Measurements from ENCODE around the gene ETS1.

The ETS1 gene

DNA sequence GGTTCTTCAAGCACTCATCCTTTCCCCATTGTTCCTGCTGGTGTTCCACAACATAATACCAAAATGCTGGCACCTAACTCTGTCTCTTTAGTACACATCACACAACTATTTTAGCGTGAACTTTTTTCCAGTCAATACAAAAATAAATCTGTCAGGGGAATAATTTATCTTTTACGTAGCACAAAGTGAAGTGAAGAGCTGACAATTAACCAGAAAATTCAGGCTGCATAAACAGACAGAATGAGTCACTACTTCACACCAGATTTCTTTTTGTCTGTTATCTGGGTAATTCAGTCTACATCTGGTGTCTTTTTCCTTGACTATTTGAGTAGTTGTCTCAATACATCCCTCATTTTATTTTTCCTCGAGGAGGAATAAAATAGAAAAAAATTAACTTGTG is 7.9 kb upstream of the ETS1 start:
- TF ChIP-seq, protein P1, sequence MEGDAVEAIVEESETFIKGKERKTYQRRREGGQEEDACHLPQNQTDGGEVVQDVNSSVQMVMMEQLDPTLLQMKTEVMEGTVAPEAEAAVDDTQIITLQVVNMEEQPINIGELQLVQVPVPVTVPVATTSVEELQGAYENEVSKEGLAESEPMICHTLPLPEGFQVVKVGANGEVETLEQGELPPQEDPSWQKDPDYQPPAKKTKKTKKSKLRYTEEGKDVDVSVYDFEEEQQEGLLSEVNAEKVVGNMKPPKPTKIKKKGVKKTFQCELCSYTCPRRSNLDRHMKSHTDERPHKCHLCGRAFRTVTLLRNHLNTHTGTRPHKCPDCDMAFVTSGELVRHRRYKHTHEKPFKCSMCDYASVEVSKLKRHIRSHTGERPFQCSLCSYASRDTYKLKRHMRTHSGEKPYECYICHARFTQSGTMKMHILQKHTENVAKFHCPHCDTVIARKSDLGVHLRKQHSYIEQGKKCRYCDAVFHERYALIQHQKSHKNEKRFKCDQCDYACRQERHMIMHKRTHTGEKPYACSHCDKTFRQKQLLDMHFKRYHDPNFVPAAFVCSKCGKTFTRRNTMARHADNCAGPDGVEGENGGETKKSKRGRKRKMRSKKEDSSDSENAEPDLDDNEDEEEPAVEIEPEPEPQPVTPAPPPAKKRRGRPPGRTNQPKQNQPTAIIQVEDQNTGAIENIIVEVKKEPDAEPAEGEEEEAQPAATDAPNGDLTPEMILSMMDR (IDR thresholded peaks at IDR 0.05; ENCODE audit: low read length, missing control alignments): no peak
- DNase-seq (ENCODE audit: low read depth): peak; percentile 18

GRCh38 chr11:128594226-128594625 is 6.9 kb upstream of the ETS1 start:
- DNase-seq (ENCODE audit: low read depth): no peak
- H3K4me3 ChIP-seq (replicated peaks; ENCODE audit: low read depth, low read length): no peak overlapping the region
- TF ChIP-seq, protein P1 (IDR thresholded peaks at IDR 0.05; ENCODE audit: low read length, missing control alignments): no peak

More for the DNA sequence above, 7.9 kb upstream of the ETS1 start:
- H3K4me3 ChIP-seq (replicated peaks; ENCODE audit: low read depth, low read length): no peak overlapping the region

- DNase-seq (ENCODE audit: low read depth): no peak
Observed at GRCh38 chr11:128593281-128593680, 5.9 kb upstream of the ETS1 start.

GRCh38 chr11:128592454-128592853 is 5.1 kb upstream of the ETS1 start:
- no peak for DNase-seq (ENCODE audit: low read depth)
- TF ChIP-seq, protein P1 (IDR thresholded peaks at IDR 0.05; ENCODE audit: low read length, missing control alignments): no peak
- no peak overlapping the region for H3K4me3 ChIP-seq (replicated peaks; ENCODE audit: low read depth, low read length)

More at GRCh38 chr11:128593281-128593680, 5.9 kb upstream of the ETS1 start:
- TF ChIP-seq, protein P1 (IDR thresholded peaks at IDR 0.05; ENCODE audit: low read length, missing control alignments): no peak
- no peak overlapping the region for H3K4me3 ChIP-seq (replicated peaks; ENCODE audit: low read depth, low read length)

DNA sequence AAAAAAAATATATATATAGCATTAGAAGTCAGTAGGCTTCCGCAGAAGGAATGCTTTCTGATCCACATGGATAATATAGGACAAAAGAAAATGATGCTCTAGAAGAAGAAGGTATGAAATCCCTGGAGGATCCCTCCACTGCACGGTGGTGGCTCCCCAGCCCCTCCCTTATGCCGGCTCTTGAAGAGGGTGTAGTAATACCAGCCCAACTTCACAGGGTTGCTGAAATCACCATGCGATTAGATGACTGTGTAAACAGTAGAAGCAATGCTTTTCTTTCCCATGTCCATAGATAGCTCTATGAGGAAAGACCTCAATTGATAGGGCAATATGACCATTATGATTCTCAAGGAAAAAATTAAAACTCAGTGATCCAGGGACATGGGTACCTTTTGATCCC is 3.2 kb upstream of the ETS1 start:
- TF ChIP-seq, protein P1 (IDR thresholded peaks at IDR 0.05; ENCODE audit: low read length, missing control alignments): no peak
- no peak for DNase-seq (ENCODE audit: low read depth)
- H3K4me3 ChIP-seq (replicated peaks; ENCODE audit: low read depth, low read length): no peak overlapping the region

- DNase-seq (ENCODE audit: low read depth): no peak
- no peak overlapping the region for H3K4me3 ChIP-seq (replicated peaks; ENCODE audit: low read depth, low read length)
- TF ChIP-seq, protein P1 (IDR thresholded peaks at IDR 0.05; ENCODE audit: low read length, missing control alignments): no peak
Observed at GRCh38 chr11:128589998-128590397, 2.6 kb upstream of the ETS1 start.

DNA sequence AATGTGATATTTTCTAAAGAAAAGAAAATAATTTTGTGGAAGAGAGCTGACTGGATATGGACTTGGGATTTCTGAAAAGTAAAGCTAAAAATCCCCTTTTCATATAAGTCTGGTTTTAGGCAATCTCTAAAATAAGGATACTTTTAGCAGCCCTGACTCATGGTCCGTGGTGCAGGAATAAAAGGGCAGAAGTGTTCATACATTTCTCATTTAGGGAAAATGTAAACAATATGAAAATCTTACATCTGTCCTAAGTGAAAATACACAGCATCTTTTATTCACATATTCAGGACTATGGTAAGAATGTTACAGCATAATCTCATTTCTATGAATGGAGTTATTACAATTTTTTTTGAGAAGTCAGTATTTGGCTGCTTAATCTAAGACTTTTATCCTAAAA is 735 bp upstream of the ETS1 start:
- DNase-seq (ENCODE audit: low read depth): no peak
- no peak overlapping the region for H3K4me3 ChIP-seq (replicated peaks; ENCODE audit: low read depth, low read length)
- TF ChIP-seq, protein P1 (IDR thresholded peaks at IDR 0.05; ENCODE audit: low read length, missing control alignments): no peak

All from fibroblast of pulmonary artery (primary cell).